Prostate gland (tissue), 2 donors: ENCODE data around the gene ADAMTSL2.

Source experiments
- CTCF ChIP-seq, 4 experiments: fragments of 200-600 bp in 2 of 4; fragments of 450-650 bp in 2 of 4; sonication (generic) in 2 of 4; IDR thresholded peaks; 1 replicate in 3 of 4; 2 replicates in 1 of 4; pipeline ENCODE4 v1.5.1; 2016 to 2019; ENCODE audit warnings: antibody characterized with exemption in 4 of 4, mild to moderate bottlenecking in 2 of 4, moderate library complexity in 2 of 4
- POLR2A ChIP-seq: fragments of 450-650 bp; IDR thresholded peaks from one replicate; pipeline ENCODE4 v1.6.1; 2016; ENCODE audit warnings: antibody characterized with exemption, mild to moderate bottlenecking

GRCh38 chr9:133604856-133605255 is 70.4 kb downstream of the ADAMTSL2 start:
- no peak for TF ChIP-seq CTCF (IDR thresholded peaks at IDR 0.05)
- no peak for TF ChIP-seq POLR2A
